Stimulated activated CD8-positive, alpha-beta memory T cell treated with anti-CD3 and anti-CD28 coated beads, Interleukin-15, amount 100 ng/mL, for 48 hours (primary cell): ENCODE results near the gene C1orf94.
"Not testable (repeated sequence)": the region's sequence is repeated elsewhere in the genome, so short reads cannot be mapped to it uniquely, and the experiment has no call there.

ENCODE experiments used
- DNase-seq, 2 donors: peaks; one replicate each; pipeline ENCODE4 v3.0.0-alpha.2; 2020; ENCODE audit warnings: low read depth in 2 of 2

The C1orf94 gene

DNA sequence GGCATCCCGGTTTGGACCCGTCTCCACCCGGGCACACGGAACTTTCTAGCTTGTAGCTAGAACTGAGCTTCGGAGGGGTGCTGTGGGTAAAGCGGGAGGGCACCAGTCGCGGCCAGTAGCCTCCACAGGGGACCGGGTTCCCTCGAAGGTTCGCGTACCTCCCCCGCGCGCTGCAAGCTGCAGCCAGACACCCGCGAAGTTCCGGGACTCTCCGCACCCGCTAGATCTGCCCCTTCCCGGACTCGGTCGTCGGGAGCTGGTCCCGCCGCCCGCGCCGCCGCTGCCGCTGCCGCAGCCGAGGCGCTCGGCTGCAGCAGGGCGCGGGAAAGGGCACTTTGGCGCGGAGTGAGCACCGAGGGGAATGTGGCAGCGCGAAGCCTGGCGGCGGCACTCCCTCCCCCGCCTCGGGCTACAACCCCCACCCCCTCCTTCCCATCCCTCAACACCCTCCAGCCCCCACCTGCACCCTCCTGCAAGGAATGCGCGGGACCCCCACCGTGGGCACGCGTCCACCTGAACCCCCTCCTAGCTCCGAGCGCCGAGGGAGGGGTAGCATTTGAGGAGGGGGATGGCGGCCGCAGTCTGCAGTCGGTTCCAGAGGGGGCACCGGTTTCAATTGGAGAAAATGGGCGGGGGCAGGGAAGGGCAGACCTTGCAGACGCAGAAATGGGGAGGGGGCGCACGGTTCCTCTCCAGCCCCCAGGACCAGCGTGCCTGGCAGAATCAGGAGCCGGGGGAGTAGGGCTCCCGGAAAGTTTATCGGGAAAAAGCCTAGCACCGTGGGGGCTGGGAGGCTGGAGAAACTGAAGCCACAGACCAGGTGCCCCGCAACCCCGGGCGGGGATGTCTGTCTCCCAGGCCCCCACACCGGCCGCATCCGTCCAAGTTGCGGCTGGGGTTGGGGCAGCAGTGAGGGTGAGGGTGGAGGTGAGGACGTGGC is 12.6 kb upstream of the C1orf94 start:
- DNase-seq: no peak

DNA sequence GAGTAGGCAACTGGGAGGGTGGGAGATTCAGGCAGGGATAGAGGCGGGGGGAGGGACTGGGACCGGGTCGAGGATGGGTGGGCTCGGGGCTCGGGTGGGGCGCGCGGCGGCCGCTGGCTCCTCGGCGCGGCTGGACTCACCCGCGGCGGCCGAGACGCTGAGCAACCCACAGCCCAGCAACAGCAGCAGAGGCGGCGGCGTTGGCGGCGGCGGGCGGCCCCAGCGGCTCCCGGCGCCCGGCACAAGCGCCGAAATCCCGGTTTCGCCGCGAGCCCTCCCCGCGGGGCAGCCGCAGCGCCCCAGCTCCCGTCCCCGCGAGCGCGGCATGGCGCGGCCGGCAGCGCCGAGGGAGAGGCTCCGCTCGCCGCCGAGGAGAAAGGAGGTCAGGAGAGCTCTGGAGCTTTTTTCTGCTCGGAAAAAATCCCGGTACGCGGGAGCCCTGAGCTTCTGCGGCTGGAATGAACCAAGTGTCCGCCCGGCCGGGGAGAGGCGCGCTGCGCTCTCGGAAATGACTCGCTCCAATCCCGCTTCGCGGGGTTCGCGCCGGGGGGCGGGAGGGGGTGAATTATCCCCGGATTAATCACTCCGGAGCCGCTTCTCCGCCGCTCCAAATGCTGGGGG is 11.8 kb upstream of the C1orf94 start, which contains the start of gene CSMD2:
Gene CSMD2 (minus strand): TSS at position 460 of the 621 bp plus-strand sequence. CDS start 133 bp downstream, at position 327.
- DNase-seq: no peak

DNA sequence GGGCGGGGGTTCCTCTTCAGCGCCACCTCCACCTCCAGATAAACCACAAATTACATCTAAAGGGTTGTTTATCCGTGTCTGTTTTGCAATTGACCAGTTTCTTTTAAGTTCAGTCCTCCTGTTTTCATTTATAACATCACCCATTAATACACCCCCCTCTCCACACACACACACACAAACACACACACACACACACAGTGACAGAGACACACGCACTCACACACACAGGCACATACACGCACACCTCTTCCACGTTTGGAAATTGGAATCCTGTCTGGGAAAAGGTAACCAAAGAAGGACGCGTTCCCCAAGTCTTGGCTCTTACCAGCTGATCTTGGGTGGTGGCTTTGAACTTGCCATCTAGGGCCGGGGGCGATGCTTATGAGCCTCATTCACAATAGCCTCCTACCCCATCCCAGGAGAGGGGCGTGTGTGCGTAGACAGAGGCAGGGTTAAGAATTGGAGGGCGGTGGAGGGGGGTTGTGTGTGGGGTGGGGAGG is 11.2 kb upstream of the C1orf94 start:
- no peak for DNase-seq

DNA sequence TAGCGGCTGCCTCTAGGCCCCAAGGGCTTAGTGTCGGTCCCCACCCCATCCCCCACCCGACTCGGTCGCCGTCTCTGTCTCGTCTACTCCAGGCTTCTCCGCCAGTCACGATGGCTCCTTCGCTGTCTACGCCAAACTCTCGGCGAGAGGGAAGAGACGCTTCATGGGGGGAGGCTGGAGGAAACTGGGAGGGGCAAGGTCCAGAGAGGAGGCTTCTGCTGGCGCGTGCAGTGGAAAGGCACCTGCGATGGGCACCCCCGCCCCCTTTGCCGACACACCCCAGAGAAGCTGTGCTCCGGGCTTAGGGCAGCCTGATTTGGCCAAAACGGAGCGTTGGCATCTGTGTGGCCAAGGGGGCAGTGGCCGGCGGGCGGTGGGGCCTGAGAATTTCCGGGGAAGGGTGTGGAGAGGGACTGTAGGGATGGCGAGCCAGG is 10.5 kb upstream of the C1orf94 start:
- no peak for DNase-seq

DNA sequence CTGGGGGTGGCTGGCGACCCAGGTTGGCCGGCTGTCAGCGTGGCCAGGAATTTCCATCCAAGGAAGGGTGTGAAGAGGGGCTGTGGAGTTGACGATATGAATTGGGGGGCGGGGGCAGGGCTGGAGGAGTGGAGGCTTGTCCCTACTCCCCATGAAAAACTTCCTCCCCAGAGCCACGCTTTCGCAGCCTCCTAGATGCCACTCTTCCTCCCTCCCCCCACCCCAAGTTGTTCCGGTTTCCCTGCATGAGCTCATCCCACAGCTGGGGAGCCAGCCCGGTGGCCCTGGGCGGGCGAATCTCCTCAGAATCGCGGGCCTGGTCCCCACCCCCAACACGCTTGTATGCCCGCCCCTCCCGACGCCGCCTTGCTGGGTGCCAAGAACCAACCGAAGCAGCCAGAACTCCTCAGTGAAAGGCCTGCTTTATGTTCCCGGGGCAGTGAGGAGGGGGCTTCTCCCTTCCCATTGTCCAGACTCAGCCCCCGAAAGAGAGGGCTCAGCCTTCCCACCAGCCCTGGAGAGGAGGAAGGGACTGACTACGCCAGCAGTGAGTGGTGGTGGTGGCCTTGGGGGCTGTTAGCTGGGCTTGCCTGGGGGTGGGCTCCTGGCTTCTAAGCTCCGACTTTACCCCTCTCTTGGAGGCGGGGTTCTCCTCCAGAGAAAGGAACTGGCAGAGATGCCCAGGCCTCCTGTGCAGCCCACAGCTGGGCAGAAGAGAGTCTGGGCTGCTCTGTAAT is 9.9 kb upstream of the C1orf94 start:
- DNase-seq: no peak

DNA sequence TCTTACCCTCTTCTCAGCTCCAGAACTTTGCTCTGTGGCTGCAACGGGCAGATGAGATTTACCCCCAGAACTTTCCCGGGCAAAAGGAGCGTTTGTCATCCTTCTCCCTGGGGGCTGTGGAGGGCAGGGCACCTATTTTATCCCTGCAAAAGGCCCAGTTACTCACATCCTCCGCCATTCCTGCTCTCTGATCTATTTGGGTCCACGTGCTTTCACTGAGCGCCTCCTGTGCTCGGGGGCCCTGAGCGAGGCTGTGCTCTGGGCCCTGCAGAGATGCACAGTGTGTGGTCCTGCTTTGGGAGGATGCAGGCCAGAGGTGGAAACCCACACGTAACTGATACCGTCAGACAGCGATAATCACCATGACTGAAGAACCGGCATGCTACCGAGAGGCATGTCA is 9.3 kb upstream of the C1orf94 start:
- no peak for DNase-seq

DNA sequence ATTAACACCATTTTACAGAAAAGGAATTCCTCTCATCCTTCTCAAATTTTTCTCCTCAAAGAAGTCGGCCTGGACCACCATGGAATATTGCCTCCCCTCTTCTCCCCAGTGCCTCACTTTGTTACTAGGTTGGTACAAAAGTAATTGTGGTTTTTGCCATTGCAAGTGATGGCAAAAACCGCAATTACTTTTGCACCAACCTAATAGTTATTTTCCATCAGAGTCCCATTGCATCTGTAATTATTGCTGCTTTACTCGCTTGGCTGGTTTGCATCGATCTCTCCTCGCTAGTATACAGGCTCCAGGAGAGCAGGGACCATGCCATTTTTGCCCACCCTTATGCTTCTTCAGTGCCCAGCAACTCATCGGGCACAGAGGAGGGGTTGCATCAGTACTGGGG is 963 bp upstream of the C1orf94 start:
- DNase-seq: no peak

DNA sequence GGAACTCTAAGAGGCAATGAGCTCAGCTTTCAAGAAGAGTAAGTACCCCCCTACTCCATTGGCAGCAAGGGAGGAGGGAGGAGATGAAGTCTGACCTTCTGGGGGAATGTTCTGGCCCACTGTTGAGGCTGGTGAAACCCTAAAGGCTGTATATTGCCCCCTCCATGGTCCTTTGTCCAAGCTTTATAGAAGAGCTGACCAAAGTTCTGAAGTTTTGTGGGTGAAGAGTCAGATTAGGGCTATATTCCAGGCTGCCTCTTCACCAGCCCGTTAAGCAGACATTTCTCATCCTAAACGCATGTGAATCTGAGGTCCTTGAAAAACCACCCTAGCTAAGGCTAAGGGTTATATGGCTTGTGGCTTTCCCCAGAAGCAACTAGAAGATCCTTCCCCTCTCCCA is 1.4 kb downstream of the C1orf94 start:
- no peak for DNase-seq

DNA sequence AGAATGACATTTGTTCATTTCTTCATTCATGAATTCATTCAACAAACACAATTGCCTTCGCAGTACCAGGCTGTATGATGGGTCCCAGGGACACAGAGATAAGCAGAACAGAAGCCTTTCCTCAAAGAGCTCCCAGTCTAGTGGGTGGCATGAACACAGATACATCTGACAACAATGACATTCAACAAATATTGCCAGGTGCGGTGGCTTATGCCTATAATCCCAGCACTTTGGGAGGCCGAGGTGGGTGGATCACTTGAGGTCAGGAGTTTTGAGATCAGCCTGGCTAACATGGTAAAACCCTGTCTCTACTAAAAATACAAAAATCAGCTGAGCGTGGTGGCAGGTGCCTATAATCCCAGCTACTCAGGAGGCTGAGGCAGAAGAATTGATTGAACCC is 6.7 kb downstream of the C1orf94 start:
- DNase-seq: not testable (repeated sequence)

DNA sequence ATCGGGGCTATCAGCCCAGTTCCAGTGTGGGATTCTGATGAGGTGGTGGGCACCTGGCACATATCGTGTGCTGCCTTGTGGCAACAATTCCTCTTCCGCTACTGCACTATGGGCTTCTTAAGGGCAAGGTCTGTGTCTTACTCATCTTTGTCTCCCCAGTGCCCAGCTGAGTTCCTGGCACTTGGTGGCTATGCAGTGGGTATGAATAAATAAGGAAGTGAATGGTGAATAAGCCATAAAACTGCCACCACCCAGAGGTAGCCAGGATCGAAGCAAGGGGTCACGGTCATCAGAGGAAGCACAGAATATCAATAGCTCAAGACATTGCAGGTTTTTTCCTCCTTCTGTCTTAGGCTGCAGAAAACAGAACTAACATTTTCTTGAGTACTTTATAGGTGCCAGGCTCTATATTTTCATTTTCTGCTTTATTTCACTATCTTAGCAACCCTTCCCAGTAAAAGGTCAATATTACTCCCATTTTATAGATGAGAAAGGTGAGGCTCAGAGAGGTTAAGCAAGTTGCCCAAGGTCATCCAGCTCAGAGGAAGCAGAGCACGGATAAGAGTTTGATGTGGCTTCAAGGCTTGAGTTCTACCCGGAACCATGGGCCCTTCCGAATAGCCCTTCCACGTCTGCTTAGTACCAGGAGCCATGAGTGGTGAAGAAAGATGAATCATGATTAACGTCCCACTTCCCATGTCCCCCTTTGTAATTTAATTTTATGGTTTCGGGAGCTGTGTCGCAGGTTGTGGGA is 10.2 kb downstream of the C1orf94 start:
- no peak for DNase-seq

DNA sequence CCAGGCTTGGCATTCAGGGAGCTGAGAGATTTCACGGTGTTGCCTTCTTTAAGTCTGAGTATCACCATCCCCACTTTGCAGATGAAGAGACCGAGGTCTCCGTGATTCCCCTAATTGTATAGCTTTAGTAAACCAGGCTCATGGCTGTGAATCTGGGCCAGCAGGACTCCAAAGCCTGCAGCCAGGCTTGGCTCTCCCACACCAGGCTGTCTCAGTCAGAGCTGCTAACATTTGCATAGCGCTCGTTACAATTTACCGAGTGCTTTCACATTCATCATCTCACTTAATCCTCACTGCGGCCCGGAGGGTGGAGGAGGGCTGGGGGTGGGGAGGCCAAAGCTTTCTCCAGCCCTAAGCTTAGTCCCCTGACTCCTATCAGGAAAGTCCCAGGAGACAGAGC is 11.7 kb downstream of the C1orf94 start:
- DNase-seq: no peak

DNA sequence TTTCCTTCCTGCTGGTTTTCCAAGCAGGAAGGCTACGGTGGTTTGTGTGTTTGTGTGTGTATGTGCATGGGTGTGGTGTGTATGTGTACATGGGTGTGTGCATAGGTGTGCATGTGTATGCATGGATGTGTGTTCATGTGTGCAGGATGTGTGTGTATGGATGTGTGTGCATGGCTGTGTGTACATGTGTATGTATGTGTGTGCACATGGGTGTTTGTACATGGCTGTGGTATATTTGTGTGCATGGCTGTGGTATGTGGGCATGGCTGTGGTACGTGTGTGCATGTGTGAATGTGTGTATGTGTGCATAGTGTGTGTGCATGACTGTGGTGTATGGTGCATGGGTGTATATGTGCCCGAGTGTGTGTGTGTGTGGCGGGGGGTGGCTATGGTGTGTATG is 12.3 kb downstream of the C1orf94 start:
- no peak for DNase-seq

DNA sequence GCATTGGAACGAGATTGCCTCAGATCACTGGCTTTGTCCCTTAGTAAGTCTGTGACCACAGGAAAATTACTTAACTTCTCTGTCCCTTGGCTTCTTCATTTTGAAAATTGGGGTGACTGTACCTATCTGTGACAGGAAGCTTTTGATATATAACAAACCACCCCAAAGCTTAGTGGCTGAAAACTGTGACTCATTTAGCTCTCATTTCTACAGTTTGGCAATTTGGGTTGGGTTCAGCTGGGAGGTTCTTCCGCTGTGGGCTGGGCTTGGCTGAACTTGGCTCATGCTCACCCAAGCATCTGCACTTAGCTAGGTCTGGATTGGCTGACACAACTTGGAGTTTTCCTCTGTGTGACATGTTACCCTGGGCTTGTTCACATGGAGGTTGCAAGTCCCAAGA is 14.0 kb downstream of the C1orf94 start:
- no peak for DNase-seq

DNA sequence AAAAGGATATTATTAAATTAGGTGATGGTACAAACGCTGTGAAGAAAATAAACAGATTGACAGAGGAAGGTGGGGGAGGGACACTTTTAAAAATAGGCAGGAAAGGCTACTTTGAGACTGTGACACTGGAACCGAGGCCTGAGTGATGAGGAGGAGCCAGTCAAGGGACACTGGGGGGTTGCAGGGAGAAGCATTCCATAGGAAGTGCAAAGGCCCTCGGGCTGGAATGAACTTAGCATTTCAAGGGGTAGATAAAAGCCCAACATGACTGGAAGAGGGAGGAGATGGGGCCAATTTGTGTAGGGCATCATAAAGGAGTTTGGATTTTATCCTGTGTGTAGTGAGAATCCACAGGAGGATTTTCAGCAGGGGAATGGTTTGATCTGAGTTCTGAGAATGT is 15.9 kb downstream of the C1orf94 start:
- no peak for DNase-seq

DNA sequence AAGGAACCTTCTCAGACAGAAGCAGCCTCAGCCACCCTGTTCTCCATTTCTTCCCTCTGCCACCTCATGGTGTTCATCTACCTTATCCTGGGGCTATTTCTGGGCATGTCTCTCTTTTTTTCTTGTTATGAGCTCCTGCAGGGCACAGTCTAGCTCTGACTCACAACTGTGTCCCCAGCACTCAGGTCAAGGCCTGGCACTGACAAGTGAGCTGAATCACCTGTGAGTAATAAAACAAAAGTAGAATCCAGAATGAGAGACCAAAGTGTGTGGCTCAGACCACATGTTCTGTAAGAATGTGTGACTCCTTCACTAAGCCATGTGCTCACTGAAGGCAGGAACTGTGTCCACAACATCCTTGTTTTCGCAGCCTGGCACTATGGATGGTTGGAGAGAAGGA is 23.2 kb downstream of the C1orf94 start:
- DNase-seq: peak in 1 of 2 donors; percentile 2

DNA sequence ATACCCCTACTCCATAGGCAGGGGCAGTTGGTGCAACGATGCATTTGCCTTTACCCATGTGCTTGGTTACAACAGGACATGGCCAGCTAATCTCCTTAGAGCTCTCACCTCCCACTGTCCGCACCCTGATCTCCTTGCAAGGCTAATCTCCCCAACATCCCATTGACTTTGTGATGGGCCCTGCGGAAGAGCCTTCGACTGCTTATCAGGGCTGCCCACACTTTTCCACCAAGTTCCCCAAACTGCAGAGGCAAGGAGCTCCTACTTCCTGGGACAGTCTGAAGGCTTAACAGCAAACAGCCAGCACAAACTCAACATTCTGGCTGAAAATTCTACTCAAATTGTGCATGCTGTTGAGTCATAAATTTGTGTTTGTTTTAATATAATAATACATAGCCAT is 36.0 kb downstream of the C1orf94 start:
- DNase-seq: no peak

DNA sequence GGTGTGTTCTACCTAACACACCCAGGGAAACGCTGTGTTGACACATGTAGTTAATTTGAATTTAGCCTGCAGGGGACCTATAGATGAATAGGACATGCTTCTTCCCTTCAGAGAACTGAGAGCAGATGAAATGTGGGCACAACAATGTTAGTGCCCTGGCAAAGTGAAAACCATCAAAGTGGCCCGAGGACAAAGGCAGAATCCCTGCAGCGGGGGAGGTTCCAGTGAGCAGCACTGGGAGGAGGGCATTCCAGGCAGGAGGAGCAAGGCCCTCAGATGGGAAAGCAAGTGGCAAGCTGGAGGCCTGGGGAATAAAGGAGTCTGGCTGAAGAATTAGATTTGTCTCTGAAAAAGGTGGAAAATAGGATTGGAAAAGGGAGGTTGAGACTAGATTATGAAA is 37.2 kb downstream of the C1orf94 start:
- DNase-seq: no peak

DNA sequence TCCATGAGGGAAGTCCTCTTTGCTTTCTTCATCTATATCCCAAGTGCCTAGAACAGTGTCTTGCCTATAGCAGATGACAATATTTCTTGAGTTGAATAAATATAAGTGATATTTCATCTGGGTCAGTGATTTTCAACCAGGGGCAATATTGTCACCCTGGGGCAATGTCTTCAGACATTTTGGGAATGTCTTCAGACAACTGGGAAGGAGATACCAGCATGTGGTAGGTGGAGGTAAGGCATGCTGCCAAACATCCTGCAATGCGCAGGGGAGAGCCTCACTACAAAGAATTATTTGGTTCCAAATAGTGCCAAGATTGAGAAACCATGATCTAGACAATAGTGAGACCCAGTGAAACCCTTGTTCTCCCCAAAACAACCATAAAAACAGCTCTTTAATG is 54.7 kb downstream of the C1orf94 start:
- no peak for DNase-seq

DNA sequence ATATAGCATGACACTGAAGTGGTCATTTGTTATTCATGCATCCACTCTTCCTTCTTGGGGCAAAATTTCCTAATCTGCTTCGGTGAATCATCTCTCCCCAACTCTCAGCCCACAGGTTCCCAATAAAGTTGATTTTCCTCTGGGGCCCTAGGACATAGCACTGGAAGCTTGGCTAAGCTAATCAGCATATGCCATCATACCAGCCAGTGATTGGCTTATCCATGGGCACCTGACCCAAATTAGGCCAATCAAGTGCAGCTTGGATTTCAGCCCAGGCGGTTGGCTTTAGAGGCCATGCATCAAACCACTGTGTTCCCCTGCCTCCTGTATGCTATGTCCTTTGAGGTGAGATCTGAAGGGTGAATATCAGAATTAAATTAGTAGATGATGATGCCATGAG is 58.9 kb downstream of the C1orf94 start:
- DNase-seq: no peak

DNA sequence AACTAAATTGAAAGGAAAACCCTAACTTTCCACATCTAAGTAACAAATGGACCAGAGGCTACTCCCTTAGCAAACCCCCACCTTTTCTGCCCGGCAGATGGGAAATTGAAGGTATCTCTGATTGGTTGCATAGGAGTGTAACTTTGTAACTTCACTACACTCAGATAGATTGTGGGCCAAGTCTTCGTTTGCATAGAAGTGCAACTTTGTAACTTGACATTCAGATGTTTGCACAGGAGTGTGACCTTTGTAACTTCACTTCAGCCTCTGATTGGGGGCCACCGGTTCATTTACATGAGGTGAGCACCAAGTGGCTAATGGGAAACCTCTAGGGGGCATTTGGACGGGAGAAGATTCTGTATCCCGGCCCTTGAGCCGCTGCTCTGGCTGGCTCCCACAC is 59.4 kb downstream of the C1orf94 start:
- no peak for DNase-seq

DNA sequence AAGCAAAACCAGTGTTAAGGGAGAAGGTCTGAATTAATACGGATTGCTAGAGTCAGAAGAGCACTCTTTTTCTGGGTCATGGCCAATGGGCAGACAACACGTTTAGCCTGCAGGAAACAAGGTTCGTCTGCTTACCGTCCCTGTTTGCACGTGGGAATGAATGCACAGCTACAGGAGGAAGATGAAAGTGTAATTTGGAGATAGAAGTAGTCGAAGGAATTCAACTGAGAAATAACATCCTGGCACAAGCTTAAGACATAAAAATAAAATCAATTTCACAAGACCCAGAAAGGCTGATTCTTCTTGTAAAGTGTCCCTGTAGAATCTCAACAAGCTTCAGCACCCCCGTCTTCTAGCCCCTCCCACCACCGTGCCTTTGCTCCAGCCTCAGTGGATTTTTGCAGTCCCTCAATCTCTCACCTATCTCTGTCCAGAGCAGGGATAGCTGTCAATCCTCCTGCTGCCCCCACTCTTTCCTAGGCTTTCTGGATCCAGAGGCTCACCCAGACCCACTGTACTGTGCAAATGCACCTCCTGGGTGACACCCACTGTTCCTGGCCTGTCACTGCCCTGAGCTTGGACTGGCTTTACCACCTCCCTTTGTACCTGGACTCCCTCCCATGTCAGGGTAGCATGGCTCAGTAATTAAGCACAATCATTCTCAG is 60.6 kb downstream of the C1orf94 start:
- DNase-seq: no peak
